Mesenchymal stem cell (in vitro differentiated cells and primary cell): ENCODE results near the gene CAPN13.

ENCODE experiments used
- DNase-seq: peaks from one replicate; pipeline ENCODE4 v3.0.0-alpha.2; 2013
- H2AFZ ChIP-seq: one replicate; pipeline ENCODE4 v1.6.1; 2013; ENCODE audit warnings: low read depth, mild to moderate bottlenecking, control low read depth, inconsistent platforms, low read length, moderate library complexity
- H2AK5ac ChIP-seq: 2 replicates; pipeline ENCODE4 v1.6.1; 2013; ENCODE audit warnings: low read length, moderate library complexity, mild to moderate bottlenecking, inconsistent platforms; ENCODE audit not compliant: severe bottlenecking
- H2BK120ac ChIP-seq: one replicate; pipeline ENCODE4 v1.6.1; 2013; ENCODE audit warnings: low read depth, mild to moderate bottlenecking, inconsistent platforms, low read length, moderate library complexity
- H2BK12ac ChIP-seq, 2 experiments: one replicate each; pipeline ENCODE4 v1.6.1; 2013; ENCODE audit warnings: inconsistent platforms in 2 of 2, low read length in 2 of 2, mild to moderate bottlenecking in 2 of 2, moderate library complexity in 2 of 2, control low read depth in 1 of 2
- H2BK15ac ChIP-seq: one replicate; pipeline ENCODE4 v1.6.1; 2013; ENCODE audit warnings: mild to moderate bottlenecking, low read depth, inconsistent platforms; ENCODE audit not compliant: poor library complexity, severe bottlenecking
- H2BK5ac ChIP-seq: 2 replicates; pipeline ENCODE4 v1.6.1; 2013; ENCODE audit warnings: low read depth, mild to moderate bottlenecking, low read length, control low read depth, inconsistent platforms; ENCODE audit not compliant: poor library complexity, severe bottlenecking
- H3K14ac ChIP-seq, 2 experiments: one replicate each; pipeline ENCODE4 v1.6.1; 2013; ENCODE audit warnings: inconsistent platforms in 2 of 2, low read length in 2 of 2, control low read depth in 1 of 2, mild to moderate bottlenecking in 1 of 2, moderate library complexity in 1 of 2
- H3K18ac ChIP-seq, 2 experiments: one replicate each; pipeline ENCODE4 v1.6.1; 2013; ENCODE audit warnings: inconsistent platforms in 2 of 2, low read length in 2 of 2, control low read depth in 1 of 2, low read depth in 1 of 2, mild to moderate bottlenecking in 1 of 2
- H3K23ac ChIP-seq, 2 experiments: one replicate each; pipeline ENCODE4 v1.6.1; 2013; ENCODE audit warnings: inconsistent platforms in 2 of 2, low read length in 2 of 2, mild to moderate bottlenecking in 2 of 2, moderate library complexity in 2 of 2, control low read depth in 1 of 2
- H3K27ac ChIP-seq: 2 replicates; pipeline ENCODE4 v1.5.1; 2013; ENCODE audit warnings: mild to moderate bottlenecking, moderate library complexity, low read length, control low read depth, inconsistent platforms; ENCODE audit not compliant: poor library complexity, severe bottlenecking
- H3K27me3 ChIP-seq, 2 experiments: 2 replicates each; pipeline versions ENCODE4 v1.6.1 to v1.7.0; 2013; ENCODE audit warnings: low read length in 2 of 2, mild to moderate bottlenecking in 2 of 2, moderate library complexity in 2 of 2, control low read depth in 1 of 2, inconsistent platforms in 1 of 2; ENCODE audit not compliant: control insufficient read depth in 1 of 2, insufficient read depth in 1 of 2
- H3K36me3 ChIP-seq, 2 experiments: 2 replicates each; pipeline versions ENCODE4 v1.6.1 to v1.7.0; 2013; ENCODE audit warnings: low read length in 2 of 2, control low read depth in 1 of 2, inconsistent platforms in 1 of 2, low read depth in 1 of 2, mild to moderate bottlenecking in 1 of 2; ENCODE audit not compliant: insufficient read depth in 2 of 2, control insufficient read depth in 1 of 2
- H3K4ac ChIP-seq, 2 experiments: one replicate each; pipeline ENCODE4 v1.6.1; 2013; ENCODE audit warnings: inconsistent platforms in 2 of 2, low read length in 2 of 2, mild to moderate bottlenecking in 2 of 2, moderate library complexity in 2 of 2, control low read depth in 1 of 2, low read depth in 1 of 2
- H3K4me1 ChIP-seq: 2 replicates; pipeline ENCODE4 v1.6.1; 2013; ENCODE audit warnings: low read depth, low read length, control low read depth; ENCODE audit not compliant: control insufficient read depth, insufficient read depth
- H3K4me2 ChIP-seq: 2 replicates; pipeline ENCODE4 v1.6.1; 2013; ENCODE audit warnings: low read length, mild to moderate bottlenecking, inconsistent platforms; ENCODE audit not compliant: poor library complexity, severe bottlenecking
- H3K4me3 ChIP-seq, 2 experiments: 2 replicates each; pipeline versions ENCODE4 v1.5.1 to v1.7.0; 2013; ENCODE audit warnings: low read length in 2 of 2, mild to moderate bottlenecking in 2 of 2, control low read depth in 1 of 2, low read depth in 1 of 2; ENCODE audit not compliant: insufficient read depth in 1 of 2
- H3K79me1 ChIP-seq: replicated peaks from 2 replicates; pipeline ENCODE4 v1.6.1; 2013; ENCODE audit warnings: mild to moderate bottlenecking, control low read depth, low read length, inconsistent platforms; ENCODE audit not compliant: poor library complexity, severe bottlenecking
- H3K9ac ChIP-seq: 2 replicates; pipeline ENCODE4 v1.7.0; 2013; ENCODE audit warnings: mild to moderate bottlenecking, low read length, moderate library complexity
- H3K9me3 ChIP-seq: 2 replicates; pipeline ENCODE4 v1.7.0; 2013; ENCODE audit warnings: mild to moderate bottlenecking, low read length; ENCODE audit not compliant: control insufficient read depth
- H4K8ac ChIP-seq: one replicate; pipeline ENCODE4 v1.6.1; 2013; ENCODE audit warnings: inconsistent platforms, mild to moderate bottlenecking, low read length, moderate library complexity
- H4K91ac ChIP-seq: one replicate; pipeline ENCODE4 v1.6.1; 2013; ENCODE audit warnings: mild to moderate bottlenecking, low read length, inconsistent platforms
- WGBS: methylation state at CpG from one replicate; pipeline ENCODE4 v1.1.7; 2013; ENCODE audit warnings: mixed read lengths; 5-methylcytosine and 5-hydroxymethylcytosine counted together

Gene CAPN13

GRCh38 chr2:30753630-30754029 lies 53.6 kb downstream of the CAPN13 start:
- peaks cover 7 to 80% of the 10 kb centered on the region in 2 experiments for H3K27me3 ChIP-seq
- H3K18ac ChIP-seq, result no peak overlapping the region
- H4K8ac ChIP-seq, result no peak overlapping the region
- H4K91ac ChIP-seq, result no peak overlapping the region
- H3K4me2 ChIP-seq, result no peak overlapping the region
- H2AK5ac ChIP-seq, result no peak overlapping the region
- H3K9ac ChIP-seq, result no peak overlapping the region
- H3K36me3 ChIP-seq, result no peaks in the 10 kb centered on the region
- H2BK5ac ChIP-seq, result no peak overlapping the region
- H2AFZ ChIP-seq, result no peak overlapping the region
- H3K27ac ChIP-seq, result no peak overlapping the region
- H3K4ac ChIP-seq, result no peak overlapping the region
- no peaks in the 10 kb centered on the region for H3K9me3 ChIP-seq
- no peaks in the 10 kb centered on the region for H3K79me1 ChIP-seq
- H3K4me1 ChIP-seq, result no peaks in the 10 kb centered on the region
- no peak for DNase-seq
- no peak overlapping the region for H2BK12ac ChIP-seq
- H3K14ac ChIP-seq, result no peak overlapping the region
- no peak overlapping the region for H2BK15ac ChIP-seq
- WGBS, result 81% methylated on average over 6 of the region's 6 CpGs
- H2BK120ac ChIP-seq, result no peak overlapping the region
- H3K23ac ChIP-seq, result no peak overlapping the region
- H3K4me3 ChIP-seq, result no peak overlapping the region

- no peaks in the 10 kb centered on the region for H3K36me3 ChIP-seq
- DNase-seq, result no peak
Measured at GRCh38 chr2:30752811-30753210, 54.4 kb downstream of the CAPN13 start.

GRCh38 chr2:30747206-30747605 lies 60.0 kb downstream of the CAPN13 start:
- Histone ChIP-seq H2AK5ac (no peak overlapping the region), H3K9ac (no peak overlapping the region), H4K8ac (no peak overlapping the region), H3K23ac (no peak overlapping the region), H3K4ac (no peak overlapping the region), H3K4me3 (no peak overlapping the region), H2BK120ac (no peak overlapping the region), H4K91ac (no peak overlapping the region), H2BK15ac (no peak overlapping the region), H3K27ac (no peak overlapping the region), H3K36me3 (no peaks in the 10 kb centered on the region), H3K4me2 (no peak overlapping the region), H2AFZ (no peak overlapping the region), H3K18ac (no peak overlapping the region), H2BK5ac (no peak overlapping the region), H3K14ac (no peak overlapping the region), H3K79me1 (no peaks in the 10 kb centered on the region), H2BK12ac (no peak overlapping the region), H3K27me3 (peaks cover 0 to 60% of the 10 kb centered on the region in 2 experiments), H3K9me3 (no peaks in the 10 kb centered on the region), H3K4me1 (no peaks in the 10 kb centered on the region)
- no peak for DNase-seq
- WGBS, result 76% methylated on average over 3 of the region's 3 CpGs

More at GRCh38 chr2:30752811-30753210, 54.4 kb downstream of the CAPN13 start:
- no peak overlapping the region for H3K4me2 ChIP-seq
- H3K4me3 ChIP-seq, result no peak overlapping the region
- 67% methylated on average over 4 of the region's 6 CpGs for WGBS
- no peak overlapping the region for H3K4ac ChIP-seq
- no peak overlapping the region for H4K91ac ChIP-seq
- H2BK5ac ChIP-seq, result no peak overlapping the region
- no peaks in the 10 kb centered on the region for H3K79me1 ChIP-seq
- H3K18ac ChIP-seq, result no peak overlapping the region
- no peak overlapping the region for H3K14ac ChIP-seq
- H3K27me3 ChIP-seq, result peaks cover 2 to 80% of the 10 kb centered on the region in 2 experiments
- H2AK5ac ChIP-seq, result no peak overlapping the region
- H3K9ac ChIP-seq, result no peak overlapping the region
- no peak overlapping the region for H3K23ac ChIP-seq
- no peak overlapping the region for H2BK12ac ChIP-seq
- no peak overlapping the region for H2BK15ac ChIP-seq
- H3K27ac ChIP-seq, result no peak overlapping the region
- H2BK120ac ChIP-seq, result no peak overlapping the region
- H2AFZ ChIP-seq, result no peak overlapping the region
- no peak overlapping the region for H4K8ac ChIP-seq
- H3K9me3 ChIP-seq, result no peaks in the 10 kb centered on the region
- no peaks in the 10 kb centered on the region for H3K4me1 ChIP-seq

- no peak overlapping the region for H3K4ac ChIP-seq
- no peak overlapping the region for H3K14ac ChIP-seq
- no peaks in the 10 kb centered on the region for H3K36me3 ChIP-seq
- no peak overlapping the region for H3K4me3 ChIP-seq
- peaks cover 0 to 51% of the 10 kb centered on the region in 2 experiments for H3K27me3 ChIP-seq
- H3K79me1 ChIP-seq, result no peaks in the 10 kb centered on the region
- H3K4me1 ChIP-seq, result no peaks in the 10 kb centered on the region
- 65% methylated on average over 2 of the region's 2 CpGs for WGBS
- no peak overlapping the region for H4K8ac ChIP-seq
- no peak overlapping the region for H2BK120ac ChIP-seq
- no peak overlapping the region for H3K4me2 ChIP-seq
- no peaks in the 10 kb centered on the region for H3K9me3 ChIP-seq
- no peak for DNase-seq
- H3K18ac ChIP-seq, result no peak overlapping the region
- no peak overlapping the region for H2BK12ac ChIP-seq
- H3K27ac ChIP-seq, result no peak overlapping the region
- no peak overlapping the region for H2AFZ ChIP-seq
- no peak overlapping the region for H2BK5ac ChIP-seq
- H2AK5ac ChIP-seq, result no peak overlapping the region
- no peak overlapping the region for H4K91ac ChIP-seq
- no peak overlapping the region for H2BK15ac ChIP-seq
- no peak overlapping the region for H3K23ac ChIP-seq
- no peak overlapping the region for H3K9ac ChIP-seq
Measured at GRCh38 chr2:30744823-30745222, 62.4 kb downstream of the CAPN13 start.
